GM18861 (cell line): Measurements from ENCODE around the gene ZNF277.

Experiments
- ATAC-seq: cut with Tn5 transposase; IDR thresholded peaks from one replicate; pipeline ENCODE4 v1.9.1; 2021; ENCODE audit not compliant: unreplicated experiment

The ZNF277 gene

GRCh38 chr7:112252141-112252540 is 45.6 kb downstream of the ZNF277 start:
- ATAC-seq: no peak

GRCh38 chr7:112252691-112253090 is 46.2 kb downstream of the ZNF277 start:
- ATAC-seq: no peak

- ATAC-seq: no peak
Observed at GRCh38 chr7:112254156-112254555, 47.7 kb downstream of the ZNF277 start.

- no peak for ATAC-seq
Observed at GRCh38 chr7:112254709-112255387, 48.4 kb downstream of the ZNF277 start.

GRCh38 chr7:112255388-112255720 is 48.9 kb downstream of the ZNF277 start:
- no peak for ATAC-seq

- no peak for ATAC-seq
Observed at GRCh38 chr7:112257073-112257472, 50.6 kb downstream of the ZNF277 start.

GRCh38 chr7:112260911-112261310 is 54.4 kb downstream of the ZNF277 start:
- no peak for ATAC-seq

- ATAC-seq: no peak
Observed at GRCh38 chr7:112262036-112262435, 55.5 kb downstream of the ZNF277 start.

- ATAC-seq: no peak
Observed at GRCh38 chr7:112262855-112263487, 56.5 kb downstream of the ZNF277 start.

GRCh38 chr7:112263519-112263918 is 57.0 kb downstream of the ZNF277 start:
- no peak for ATAC-seq

- no peak for ATAC-seq
Observed at GRCh38 chr7:112266141-112266540, 59.6 kb downstream of the ZNF277 start.

- ATAC-seq: no peak
Observed at GRCh38 chr7:112266595-112267270, 60.2 kb downstream of the ZNF277 start.

- ATAC-seq: no peak
Observed at GRCh38 chr7:112267944-112268691, 61.6 kb downstream of the ZNF277 start.

GRCh38 chr7:112271162-112271561 is 64.7 kb downstream of the ZNF277 start:
- ATAC-seq: no peak

- no peak for ATAC-seq
Observed at GRCh38 chr7:112272921-112273561, 66.5 kb downstream of the ZNF277 start.

GRCh38 chr7:112279042-112279441 is 72.5 kb downstream of the ZNF277 start:
- ATAC-seq: no peak

GRCh38 chr7:112280267-112280666 is 73.8 kb downstream of the ZNF277 start:
- no peak for ATAC-seq

- ATAC-seq: no peak
Observed at GRCh38 chr7:112282476-112283188, 76.1 kb downstream of the ZNF277 start.

GRCh38 chr7:112283382-112283910 is 77.0 kb downstream of the ZNF277 start:
- peak; percentile 66 for ATAC-seq
